ENCODE data around the gene STAG1. TPM values are rescaled to one million over a fixed set of nuclear protein-coding genes. Genes with fewer than 3 reads are reported as not detected.

STAG1 gene
- total and polyA plus RNA-seq, 2 of the 13 experiments (the other 11 are each of a cell fraction or from before 2014, with no cell fraction given): 6.2 to 25.9 TPM

DNA sequence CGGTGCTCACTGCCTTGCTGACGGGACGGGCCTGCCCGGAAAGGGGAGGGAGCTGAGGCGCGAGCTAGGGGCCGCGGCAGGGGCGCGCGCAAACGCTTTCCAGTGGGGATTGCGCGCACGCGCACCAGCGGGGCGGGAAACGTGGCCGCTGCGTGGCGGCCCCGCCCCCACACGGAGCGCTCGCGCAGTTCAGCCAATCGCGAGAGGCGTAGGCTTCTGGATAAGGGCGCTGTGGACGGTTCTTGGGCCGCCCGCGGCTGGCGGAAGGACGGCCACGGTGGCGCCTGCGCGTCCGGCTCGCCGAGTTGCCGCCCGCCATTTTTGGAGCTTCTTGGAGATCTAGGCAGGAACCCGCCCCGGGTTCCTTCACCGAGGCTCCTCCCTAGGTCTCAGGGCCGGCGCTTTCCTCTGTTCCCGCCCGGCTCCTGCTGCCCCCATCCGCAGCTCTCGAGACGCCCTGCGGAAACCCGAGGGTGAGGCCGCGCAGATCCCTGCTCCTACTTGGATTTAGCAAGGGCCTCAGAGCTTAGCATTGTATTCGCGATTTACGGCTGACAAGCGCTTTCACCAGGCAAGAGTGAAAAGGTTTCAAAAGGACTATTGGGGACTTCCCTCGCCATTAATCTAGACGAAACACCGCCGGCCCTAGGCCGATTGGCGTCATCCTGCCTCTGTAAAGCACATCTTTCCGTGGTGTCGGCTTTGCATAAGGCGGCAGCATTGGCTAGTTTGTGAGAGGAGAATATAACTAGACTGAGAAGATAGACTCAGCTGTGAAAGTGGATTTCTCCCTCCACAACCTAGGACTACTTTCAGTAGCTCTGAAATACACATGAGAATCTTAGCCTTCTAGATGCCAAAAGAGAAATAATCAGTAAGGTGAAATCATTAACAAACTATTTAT lies 496 bp upstream of the STAG1 start:
- Histone ChIP-seq H4K20me1 (ENCODE audit: insufficient read depth, low read length) (no peaks in the 10 kb centered on the region), H3K27me3 (ENCODE audit: control insufficient read depth in 1 of 2, insufficient read depth in 2 of 2, low read length in 2 of 2) (no peaks in the 10 kb centered on the region), H2AFZ (ENCODE audit: low read length) (peak overlapping the region; percentile 45), H3K36me3 (replicated peaks in 1 of 2; ENCODE audit: control insufficient read depth in 1 of 2, insufficient read depth in 2 of 2, low read length in 2 of 2) (no peaks in the 10 kb centered on the region; a peak in 1 of 5 replicates), H3K4me1 (ENCODE audit: insufficient read depth, low read length) (peaks cover 31% of the 10 kb centered on the region), H3K9me3 (ENCODE audit: low read length) (no peaks in the 10 kb centered on the region), H3K79me2 (ENCODE audit: insufficient read depth, low read length) (peaks cover 35% of the 10 kb centered on the region), H3K9ac (ENCODE audit: insufficient read depth, low read depth, low read length) (peak overlapping the region; percentile 92), H3K4me2 (ENCODE audit: low read depth, low read length) (peak overlapping the region; percentile 94), H3K4me3 (replicated peaks in 1 of 3; ENCODE audit: insufficient read depth in 1 of 3, low read depth in 2 of 3, low read length in 3 of 3) (peak overlapping the region; percentile 61 to 86 (median 81)), H3K27ac (ENCODE audit: extremely low read length, insufficient read depth, low read length) (peak overlapping the region; percentile 97)
- CTCF ChIA-PET (ENCODE audit: low intra/inter-chr PET ratio, low total read pairs): interaction anchor here (0.8 to 2.2 kb wide), 4 partner anchors 207 to 678 kb away, joined by 6 to 11 read pairs (median 8); no protein-coding TSS in a partner anchor
- ATAC-seq (peak; percentile 94), DNase-seq (ENCODE audit: low spot score) (peak; percentile 93), FAIRE-seq (peak; percentile 86)
- in situ Hi-C loops (cut with HindIII; ENCODE audit: extremely low pct_ligation_motif_present, low pct_unique_long_range_greater_than_20kb) (loop anchor here (10.0 kb wide), 2 partner anchors 358 to 678 kb away; no protein-coding TSS in a partner anchor), intact Hi-C loops (cut with micrococcal nuclease; ENCODE audit: unreplicated experiment) (loop anchor here (1.0 to 10.0 kb wide), 7 partner anchors 110 to 558 kb away; partner anchors contain the start of genes MSL2 and NCK1)
- no TSS peak for BruUV-seq (replicated peaks)
- POLR2A ChIA-PET: interaction anchor here (0.6 to 3.6 kb wide), 48 partner anchors 8 to 678 kb away, joined by 3 to 41 read pairs (median 4); partner anchors contain the start of genes MSL2, NCK1, PCCB and SLC35G2
- 0% methylated on average over 17 of the region's 73 CpGs for WGBS (ENCODE audit: low lambda C conversion rate)
- TF ChIP-seq ATM (IDR thresholded peaks at IDR 0.05; ENCODE audit: borderline replicate concordance): no peak
- no peak; the same call in 1 of the 2 replicates for TF ChIP-seq ZNF609 (CRISPR knock-in tag; IDR thresholded peaks at IDR 0.05; ENCODE audit: borderline replicate concordance)
- TF ChIP-seq, protein P1, sequence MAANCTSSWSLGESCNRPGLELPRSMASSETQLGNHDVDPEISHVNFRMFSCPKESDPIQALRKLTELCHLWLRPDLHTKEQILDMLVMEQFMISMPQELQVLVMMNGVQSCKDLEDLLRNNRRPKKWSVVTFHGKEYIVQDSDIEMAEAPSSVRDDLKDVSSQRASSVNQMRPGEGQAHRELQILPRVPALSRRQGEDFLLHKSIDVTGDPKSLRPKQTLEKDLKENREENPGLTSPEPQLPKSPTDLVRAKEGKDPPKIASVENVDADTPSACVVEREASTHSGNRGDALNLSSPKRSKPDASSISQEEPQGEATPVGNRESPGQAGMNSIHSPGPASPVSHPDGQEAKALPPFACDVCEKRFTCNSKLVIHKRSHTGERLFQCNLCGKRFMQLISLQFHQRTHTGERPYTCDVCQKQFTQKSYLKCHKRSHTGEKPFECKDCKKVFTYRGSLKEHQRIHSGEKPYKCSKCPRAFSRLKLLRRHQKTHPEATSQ (CRISPR knock-in tag; IDR thresholded peaks at IDR 0.05; ENCODE audit: borderline replicate concordance): no peak
- TF ChIP-seq MIXL1 (CRISPR knock-in tag; IDR thresholded peaks at IDR 0.05): peak; percentile 63; the same call in 1 of the 2 replicates
- peak; percentile 43; the same call in 1 of the 2 replicates for TF ChIP-seq NR0B2 (CRISPR knock-in tag; IDR thresholded peaks at IDR 0.05)
- peak; percentile 81 for TF ChIP-seq HDAC2 (CRISPR knock-in tag; IDR thresholded peaks at IDR 0.05)
- TF ChIP-seq NCOA2 (CRISPR knock-in tag; IDR thresholded peaks at IDR 0.05): no peak
- 0 out of 2 replicates have a peak, but pooled peaks have one; percentile 27 for TF ChIP-seq SIN3A (IDR thresholded peaks at IDR 0.05; ENCODE audit: borderline replicate concordance, low read depth, low read length)
- TF ChIP-seq POLR2AphosphoS5 (IDR thresholded peaks at IDR 0.05; ENCODE audit: low read depth, low read length): peak; percentile 84
- TF ChIP-seq ZNF431 (CRISPR knock-in tag; IDR thresholded peaks at IDR 0.05; ENCODE audit: borderline replicate concordance, low read depth): peak; percentile 56; the same call in 1 of the 2 replicates
- no peak for TF ChIP-seq ZNF251 (CRISPR knock-in tag; IDR thresholded peaks at IDR 0.05)
- TF ChIP-seq, protein P2, sequence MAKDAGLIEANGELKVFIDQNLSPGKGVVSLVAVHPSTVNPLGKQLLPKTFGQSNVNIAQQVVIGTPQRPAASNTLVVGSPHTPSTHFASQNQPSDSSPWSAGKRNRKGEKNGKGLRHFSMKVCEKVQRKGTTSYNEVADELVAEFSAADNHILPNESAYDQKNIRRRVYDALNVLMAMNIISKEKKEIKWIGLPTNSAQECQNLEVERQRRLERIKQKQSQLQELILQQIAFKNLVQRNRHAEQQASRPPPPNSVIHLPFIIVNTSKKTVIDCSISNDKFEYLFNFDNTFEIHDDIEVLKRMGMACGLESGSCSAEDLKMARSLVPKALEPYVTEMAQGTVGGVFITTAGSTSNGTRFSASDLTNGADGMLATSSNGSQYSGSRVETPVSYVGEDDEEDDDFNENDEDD (CRISPR knock-in tag; IDR thresholded peaks at IDR 0.05; ENCODE audit: borderline replicate concordance): peak; percentile 97
- no peak for TF ChIP-seq SRSF4 (IDR thresholded peaks at IDR 0.05; ENCODE audit: low read depth, low read length, poor library complexity, severe bottlenecking)
- TF ChIP-seq ZNF484 (CRISPR knock-in tag; IDR thresholded peaks at IDR 0.05; ENCODE audit: borderline replicate concordance, low read depth): no peak

All from HepG2 (cell line).